ENCODE data around the gene MCF2L2.

DNA sequence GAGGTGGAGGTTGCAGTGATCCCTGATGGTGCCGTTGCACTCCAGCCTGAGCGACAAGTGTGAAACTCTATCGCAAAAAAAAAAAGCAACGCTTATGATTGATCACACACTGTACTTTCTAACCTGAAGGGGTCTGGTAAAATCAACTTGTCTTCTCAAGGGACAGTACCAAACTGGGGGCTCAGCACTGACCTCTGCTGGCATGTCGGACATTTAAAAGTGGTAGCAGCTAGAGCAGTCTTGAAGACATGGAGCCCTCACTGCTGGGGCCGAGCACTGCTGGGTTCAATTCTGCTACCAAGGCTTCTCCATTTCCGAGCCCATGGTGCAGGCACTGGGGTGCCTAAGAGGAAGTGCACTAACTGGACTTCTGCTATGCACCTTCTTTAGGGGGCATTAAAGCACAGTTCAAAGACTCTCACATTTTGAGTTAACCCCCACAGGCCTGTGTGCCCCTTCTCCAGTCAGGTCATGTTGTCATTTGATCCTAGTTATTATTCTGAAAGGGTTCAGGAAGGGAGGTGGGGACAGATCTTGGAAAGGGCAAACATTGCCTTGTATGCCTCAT is 239.4 kb downstream of the MCF2L2 start:
- no peak for TF ChIP-seq EP300 (IDR thresholded peaks at IDR 0.05)
- TF ChIP-seq POLR2A (IDR thresholded peaks at IDR 0.05), result no peak
